Ammon's horn (tissue), 1 donor: ENCODE measurements around the gene CSN1S1.
"Not testable (repeated sequence)": the region's sequence is repeated elsewhere in the genome, so short reads cannot be mapped to it uniquely, and the experiment has no call there.

Experiments
- DNase-seq: peaks from one replicate; pipeline ENCODE4 v3.0.0-alpha.2; 2016; ENCODE audit warnings: low spot score

The CSN1S1 gene

GRCh38 chr4:69930768-69931167 lies at the start of gene CSN1S1:
CSN1S1 (plus strand) TSS chr4:69931068; CDS start chr4:69932556, 1,488 bp downstream.
- no peak for DNase-seq

GRCh38 chr4:69881173-69881773 lies 49.6 kb upstream of the CSN1S1 start:
- DNase-seq = peak; percentile 58

- DNase-seq = no peak
Observed at GRCh38 chr4:69882150-69882549, 48.7 kb upstream of the CSN1S1 start.

- DNase-seq = no peak
Observed at GRCh38 chr4:69888336-69888735, 42.5 kb upstream of the CSN1S1 start.

GRCh38 chr4:69894186-69894585 lies 36.7 kb upstream of the CSN1S1 start:
- no peak for DNase-seq

GRCh38 chr4:69894721-69895120 lies 36.1 kb upstream of the CSN1S1 start:
- DNase-seq = peak; percentile 32

- DNase-seq = no peak
Observed at GRCh38 chr4:69896530-69897116, 34.2 kb upstream of the CSN1S1 start.

GRCh38 chr4:69907151-69907550 lies 23.7 kb upstream of the CSN1S1 start:
- DNase-seq = no peak

GRCh38 chr4:69909195-69909594 lies 21.7 kb upstream of the CSN1S1 start:
- DNase-seq = no peak

- DNase-seq = no peak
Observed at GRCh38 chr4:69910016-69910782, 20.7 kb upstream of the CSN1S1 start.

- no peak for DNase-seq
Observed at GRCh38 chr4:69920874-69921273, 10.0 kb upstream of the CSN1S1 start.

- DNase-seq = not testable (repeated sequence)
Observed at GRCh38 chr4:69923782-69924410, 7.0 kb upstream of the CSN1S1 start.

GRCh38 chr4:69934150-69934549 lies 3.3 kb downstream of the CSN1S1 start:
- no peak for DNase-seq

- DNase-seq = no peak
Observed at GRCh38 chr4:69936566-69936965, 5.7 kb downstream of the CSN1S1 start.

GRCh38 chr4:69951602-69952001 lies 20.7 kb downstream of the CSN1S1 start:
- no peak for DNase-seq

- no peak for DNase-seq
Observed at GRCh38 chr4:69957209-69957608, 26.3 kb downstream of the CSN1S1 start.

GRCh38 chr4:69965628-69966027 lies 34.8 kb downstream of the CSN1S1 start, which contains the start of gene CSN2:
CSN2 (minus strand) TSS chr4:69965728; CDS start chr4:69960995, 4,733 bp downstream.
- no peak for DNase-seq

GRCh38 chr4:69970071-69970470 lies 39.2 kb downstream of the CSN1S1 start:
- DNase-seq = no peak

GRCh38 chr4:69974631-69975030 lies 43.8 kb downstream of the CSN1S1 start:
- no peak for DNase-seq

GRCh38 chr4:69977582-69977981 lies 46.7 kb downstream of the CSN1S1 start:
- DNase-seq = no peak

- DNase-seq = no peak
Observed at GRCh38 chr4:69984030-69984443, 53.2 kb downstream of the CSN1S1 start.

GRCh38 chr4:69986663-69987062 lies 55.8 kb downstream of the CSN1S1 start:
- no peak for DNase-seq

- no peak for DNase-seq
Observed at GRCh38 chr4:69991016-69991415, 60.1 kb downstream of the CSN1S1 start.
